ENCODE data around the gene TBC1D9.

Gene TBC1D9

GRCh38 chr4:140645614-140646412 lies 110.4 kb downstream of the TBC1D9 start:
- H3K4me3 ChIP-seq (ENCODE audit: low read length) = no peak overlapping the region
- TF ChIP-seq ZNF274 (IDR thresholded peaks at IDR 0.05; ENCODE audit: low read depth, low read length) = no peak

- no peak for TF ChIP-seq ZNF274 (IDR thresholded peaks at IDR 0.05; ENCODE audit: low read depth, low read length)
- no peak overlapping the region for H3K4me3 ChIP-seq (ENCODE audit: low read length)
Observed at GRCh38 chr4:140645196-140645595, 111.0 kb downstream of the TBC1D9 start.

- no peak overlapping the region for H3K4me3 ChIP-seq (ENCODE audit: low read length)
- no peak for TF ChIP-seq ZNF274 (IDR thresholded peaks at IDR 0.05; ENCODE audit: low read depth, low read length)
Observed at GRCh38 chr4:140644470-140645185, 111.6 kb downstream of the TBC1D9 start.

- no peak for TF ChIP-seq ZNF274 (IDR thresholded peaks at IDR 0.05; ENCODE audit: low read depth, low read length)
- H3K4me3 ChIP-seq (ENCODE audit: low read length) = no peak overlapping the region
Observed at GRCh38 chr4:140643571-140644055, 112.6 kb downstream of the TBC1D9 start.

- H3K4me3 ChIP-seq (ENCODE audit: low read length) = no peak overlapping the region
- TF ChIP-seq ZNF274 (IDR thresholded peaks at IDR 0.05; ENCODE audit: low read depth, low read length) = no peak
Observed at GRCh38 chr4:140642674-140643437, 113.3 kb downstream of the TBC1D9 start.

GRCh38 chr4:140641789-140642439 lies 114.3 kb downstream of the TBC1D9 start:
- TF ChIP-seq ZNF274 (IDR thresholded peaks at IDR 0.05; ENCODE audit: low read depth, low read length) = no peak

GRCh38 chr4:140641105-140641555 lies 115.1 kb downstream of the TBC1D9 start:
- no peak for TF ChIP-seq ZNF274 (IDR thresholded peaks at IDR 0.05; ENCODE audit: low read depth, low read length)
- H3K4me3 ChIP-seq (ENCODE audit: low read length) = no peak overlapping the region

More at GRCh38 chr4:140641789-140642439, 114.3 kb downstream of the TBC1D9 start:
- H3K4me3 ChIP-seq (ENCODE audit: low read length) = no peak overlapping the region

- no peak overlapping the region for H3K4me3 ChIP-seq (ENCODE audit: low read length)
- no peak for TF ChIP-seq ZNF274 (IDR thresholded peaks at IDR 0.05; ENCODE audit: low read depth, low read length)
Observed at GRCh38 chr4:140640150-140640748, 115.9 kb downstream of the TBC1D9 start.

GRCh38 chr4:140639066-140639465 lies 117.1 kb downstream of the TBC1D9 start:
- no peak for TF ChIP-seq ZNF274 (IDR thresholded peaks at IDR 0.05; ENCODE audit: low read depth, low read length)
- no peak overlapping the region for H3K4me3 ChIP-seq (ENCODE audit: low read length)

- H3K4me3 ChIP-seq (ENCODE audit: low read length) = no peak overlapping the region
- TF ChIP-seq ZNF274 (IDR thresholded peaks at IDR 0.05; ENCODE audit: low read depth, low read length) = no peak
Observed at GRCh38 chr4:140637836-140638235, 118.3 kb downstream of the TBC1D9 start.

GRCh38 chr4:140635606-140636005 lies 120.6 kb downstream of the TBC1D9 start:
- no peak for TF ChIP-seq ZNF274 (IDR thresholded peaks at IDR 0.05; ENCODE audit: low read depth, low read length)

GRCh38 chr4:140633951-140634350 lies 122.2 kb downstream of the TBC1D9 start:
- H3K4me3 ChIP-seq (ENCODE audit: low read length) = no peak overlapping the region
- TF ChIP-seq ZNF274 (IDR thresholded peaks at IDR 0.05; ENCODE audit: low read depth, low read length) = no peak

More at GRCh38 chr4:140635606-140636005, 120.6 kb downstream of the TBC1D9 start:
- no peak overlapping the region for H3K4me3 ChIP-seq (ENCODE audit: low read length)

GRCh38 chr4:140633124-140633523 lies 123.1 kb downstream of the TBC1D9 start:
- TF ChIP-seq ZNF274 (IDR thresholded peaks at IDR 0.05; ENCODE audit: low read depth, low read length) = no peak
- no peak overlapping the region for H3K4me3 ChIP-seq (ENCODE audit: low read length)

All from GM08714 (cell line).